Lower lobe of right lung (tissue), 2 donors: ENCODE results near the gene ATXN1. TPM values are rescaled to one million over a fixed set of nuclear protein-coding genes. Genes with fewer than 3 reads are reported as not detected.

ENCODE experiments used
- ATAC-seq, 2 donors: fragments of 200-7000 bp; cut with Tn5 transposase; one replicate each; pipeline ENCODE4 v1.9.1; 2020 to 2022; ENCODE audit warnings: mild to moderate bottlenecking in 2 of 2, moderate library complexity in 2 of 2
- DNase-seq: peaks from one replicate; pipeline ENCODE4 v3.0.0-alpha.2; 2020
- H3K27ac ChIP-seq: fragments of 200-600 bp; one replicate; pipeline ENCODE4 v1.8.0; 2022
- H3K27me3 ChIP-seq: fragments of 200-600 bp; one replicate; pipeline ENCODE4 v1.8.0; 2022; ENCODE audit warnings: low read depth
- H3K36me3 ChIP-seq: fragments of 200-600 bp; one replicate; pipeline ENCODE4 v1.8.0; 2022; ENCODE audit warnings: mild to moderate bottlenecking
- H3K4me1 ChIP-seq: fragments of 200-600 bp; one replicate; pipeline ENCODE4 v1.8.0; 2022
- H3K4me3 ChIP-seq: fragments of 200-600 bp; one replicate; pipeline ENCODE4 v1.8.0; 2022; ENCODE audit warnings: mild to moderate bottlenecking
- H3K9me3 ChIP-seq: fragments of 200-600 bp; one replicate; pipeline ENCODE4 v1.8.0; 2022
- CTCF ChIP-seq: fragments of 200-600 bp; IDR thresholded peaks from one replicate; pipeline ENCODE4 v1.8.0; 2022; ENCODE audit warnings: antibody characterized with exemption, mild to moderate bottlenecking
- intact Hi-C: fragments of 100-400 bp; cut with DNase I; formaldehyde crosslinking; loops from one replicate; pipeline ENCODE4 v1.11.0; 2022
- total RNA-seq: library from RNA; stranded (reverse); fragmentation: NEBNext Ultra II Directional; extraction: Animal tissue kit (Norgen Biotek cat#: 25700); gene quantifications from one replicate; pipeline ENCODE4 v1.2.1, GENCODE V29; 2021
- donor health status: DM: no; HTN: yes; CAD: no; lungs with severe emphysema.

Gene ATXN1
- total RNA-seq, 1 donor from 2014 or later, result 75.9 TPM

DNA sequence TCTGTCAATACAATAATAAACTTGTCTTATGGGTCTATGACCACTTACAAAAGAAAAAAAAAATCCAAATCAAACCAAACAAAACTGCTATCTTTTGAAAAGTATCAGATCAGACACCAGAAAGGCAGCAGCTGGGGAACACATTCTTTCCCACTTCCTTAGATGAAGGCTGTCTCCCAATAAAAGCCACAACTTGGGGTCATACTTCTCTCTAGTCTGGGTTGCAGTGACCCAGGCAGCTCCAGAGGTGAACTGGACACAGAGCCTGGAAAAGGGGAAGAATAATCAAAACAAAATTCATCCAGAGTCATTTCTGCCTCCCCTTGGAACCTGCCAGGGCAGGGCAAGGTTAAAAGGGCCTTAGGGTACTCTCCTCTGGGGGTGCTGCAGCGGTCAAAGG lies 19.1 kb downstream of the ATXN1 start:
- Histone ChIP-seq H3K27ac (peak overlapping the region; percentile 14), H3K36me3 (no peaks in the 10 kb centered on the region), H3K4me1 (peaks cover 75% of the 10 kb centered on the region), H3K9me3 (no peaks in the 10 kb centered on the region), H3K4me3 (no peak overlapping the region), H3K27me3 (no peaks in the 10 kb centered on the region)
- TF ChIP-seq CTCF, result no peak
- DNase-seq (no peak), ATAC-seq (no peak)
- intact Hi-C loops, result no loop called here

DNA sequence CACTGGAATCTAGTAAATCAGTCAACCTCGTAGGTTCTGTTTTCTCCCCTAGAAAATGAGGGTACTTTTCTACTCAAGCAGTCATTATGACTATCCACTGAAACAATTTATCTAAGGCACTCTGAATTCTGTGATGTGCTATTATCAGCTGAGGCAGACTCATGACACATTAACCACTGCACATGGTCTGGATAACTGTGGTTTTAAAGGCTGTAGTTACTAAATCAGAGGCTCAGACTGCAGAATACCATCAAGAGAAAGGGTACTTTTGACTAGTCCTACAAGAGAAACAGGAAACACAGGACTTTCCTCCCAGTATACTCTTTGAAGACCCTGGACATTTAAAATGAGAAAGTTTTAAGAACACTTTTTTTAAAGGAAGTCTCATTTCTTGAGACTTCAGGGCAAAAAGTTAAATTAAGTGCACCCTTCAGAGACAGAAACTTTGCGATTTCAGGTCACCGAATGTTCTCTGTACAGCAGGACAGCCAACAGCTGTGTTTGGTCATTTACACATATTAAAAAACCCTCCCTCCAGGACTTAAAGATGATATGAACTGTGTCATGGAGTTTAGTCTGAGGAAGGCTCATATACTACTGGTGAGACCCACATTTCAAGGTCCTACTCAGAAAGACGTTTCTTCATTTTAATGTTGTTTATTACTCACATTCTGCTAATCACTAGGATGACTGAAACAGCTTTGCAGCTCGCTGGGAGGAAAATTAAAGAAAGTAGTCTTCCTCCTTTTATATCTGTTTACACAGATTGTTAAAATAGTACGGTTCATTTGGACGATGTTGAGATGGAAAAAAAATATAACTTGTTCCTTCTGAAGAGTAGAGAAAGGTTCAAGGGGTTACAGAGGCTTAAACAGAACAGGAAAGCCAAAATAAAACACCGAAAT lies 19.9 kb downstream of the ATXN1 start:
- intact Hi-C loops, result no loop called here
- ATAC-seq, result peak; percentile 50 to 58
- Histone ChIP-seq H3K27me3 (no peaks in the 10 kb centered on the region), H3K36me3 (no peaks in the 10 kb centered on the region), H3K4me1 (peaks cover 79% of the 10 kb centered on the region), H3K27ac (peak overlapping the region; percentile 19), H3K9me3 (no peaks in the 10 kb centered on the region), H3K4me3 (no peak overlapping the region)
- DNase-seq, result no peak
- TF ChIP-seq CTCF, result no peak

DNA sequence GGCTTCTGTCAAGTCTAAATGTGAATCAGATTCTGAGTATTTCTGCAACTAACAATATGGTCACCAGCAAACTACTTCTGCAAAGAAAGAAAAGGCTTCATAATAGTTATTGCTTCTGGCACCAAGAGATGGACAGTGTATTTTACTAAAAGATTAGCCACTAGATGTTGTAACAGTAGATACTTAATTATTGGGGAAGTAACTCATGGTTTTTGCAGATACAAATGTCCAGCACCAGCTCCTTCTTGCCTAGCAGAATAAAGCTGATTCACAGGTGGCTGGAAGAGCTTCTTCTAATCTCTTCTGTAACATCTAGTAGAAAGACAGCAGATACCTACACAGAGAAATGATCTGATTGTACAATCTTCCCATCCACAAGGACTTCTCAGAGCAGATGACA lies 21.2 kb downstream of the ATXN1 start:
- peaks cover 81% of the 10 kb centered on the region for H3K4me1 ChIP-seq
- no peak for ATAC-seq
- H3K27ac ChIP-seq, result no peak overlapping the region
- intact Hi-C loops, result no loop called here
- no peak for DNase-seq
- no peaks in the 10 kb centered on the region for H3K27me3 ChIP-seq
- H3K9me3 ChIP-seq, result no peaks in the 10 kb centered on the region
- no peaks in the 10 kb centered on the region for H3K36me3 ChIP-seq
- no peak overlapping the region for H3K4me3 ChIP-seq
- no peak for TF ChIP-seq CTCF

DNA sequence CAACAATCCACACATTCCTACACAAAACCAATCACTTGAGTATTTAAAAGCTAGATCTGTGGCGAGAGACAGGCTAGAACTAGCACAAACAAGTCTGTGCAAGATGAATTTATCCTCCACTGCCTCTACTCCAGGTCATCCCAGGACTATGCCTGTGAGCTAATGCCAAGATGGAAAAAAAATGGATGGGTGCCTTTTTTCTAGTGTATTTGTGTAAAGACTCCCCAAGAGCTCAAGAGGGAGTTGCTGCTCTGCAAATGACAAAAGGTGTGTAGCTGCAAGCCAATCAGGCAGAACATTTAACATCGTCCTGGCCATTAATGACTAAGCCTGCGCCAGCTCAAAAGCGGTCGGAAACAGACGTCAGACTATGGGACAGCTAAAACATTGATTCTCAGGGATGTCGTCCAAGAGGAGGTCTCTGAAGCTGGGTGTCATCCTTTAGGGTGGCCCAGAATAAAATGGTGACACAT lies 21.9 kb downstream of the ATXN1 start:
- Histone ChIP-seq H3K9me3 (no peaks in the 10 kb centered on the region), H3K27ac (no peak overlapping the region), H3K4me3 (no peak overlapping the region), H3K4me1 (peaks cover 77% of the 10 kb centered on the region), H3K27me3 (no peaks in the 10 kb centered on the region), H3K36me3 (no peaks in the 10 kb centered on the region)
- intact Hi-C loops, result no loop called here
- no peak for DNase-seq
- no peak for TF ChIP-seq CTCF
- no peak for ATAC-seq

GRCh38 chr6:16737925-16738324 lies 23.3 kb downstream of the ATXN1 start:
- intact Hi-C loops, result no loop called here
- ATAC-seq (no peak), DNase-seq (no peak)
- H3K36me3 ChIP-seq, result no peaks in the 10 kb centered on the region
- H3K27ac ChIP-seq, result peak overlapping the region; percentile 26
- H3K4me1 ChIP-seq, result peaks cover 68% of the 10 kb centered on the region
- no peak for TF ChIP-seq CTCF
- H3K27me3 ChIP-seq, result no peaks in the 10 kb centered on the region
- H3K4me3 ChIP-seq, result no peak overlapping the region
- no peaks in the 10 kb centered on the region for H3K9me3 ChIP-seq
